Measurements from ENCODE around the gene TBL1X. TPM values are rescaled to one million over a fixed set of nuclear protein-coding genes. Genes with fewer than 3 reads are reported as not detected.

Gene TBL1X
- polyA plus RNA-seq, 3 donors, result 12.5 to 19.5 (median 13.8) TPM

DNA sequence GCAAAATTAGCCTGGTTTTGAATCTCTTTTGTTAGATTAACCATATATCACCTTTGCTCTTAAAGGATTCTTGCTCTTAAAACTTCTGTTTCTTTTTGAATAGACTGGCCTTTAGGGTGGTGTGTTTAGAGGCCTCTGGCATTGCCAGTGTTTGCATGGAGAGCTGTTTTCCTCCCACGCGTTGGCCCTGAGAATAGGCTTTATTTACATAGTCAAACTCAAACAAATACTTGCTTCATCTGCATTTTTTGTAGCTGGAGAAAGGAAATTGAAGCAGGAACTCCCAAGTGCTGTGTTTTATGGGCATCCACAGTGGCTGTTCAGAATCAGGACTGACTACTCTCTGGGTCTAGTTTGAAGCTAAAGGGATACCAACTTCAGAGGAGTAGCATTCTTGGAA lies 324.1 kb downstream of the TBL1X start:
- no peaks in the 10 kb centered on the region for H3K36me3 ChIP-seq (replicated peaks in 1 of 2; ENCODE audit: control insufficient read depth in 1 of 2, insufficient read depth in 2 of 2, low read length in 2 of 2)
- H3K27ac ChIP-seq (ENCODE audit: low read depth in 1 of 2, low read length in 2 of 2), result no peak overlapping the region
- DNase-seq, result no peak
- intact Hi-C loops (cut with micrococcal nuclease), result no loop called here
- H2AFZ ChIP-seq (ENCODE audit: insufficient read depth, low read depth, low read length, poor library complexity, severe bottlenecking), result no peak overlapping the region
- H3K27ac Mint-ChIP-seq, result no peak overlapping the region
- peaks cover 0 to 15% of the 10 kb centered on the region in 2 donors for H3K9me3 ChIP-seq (replicated peaks in 1 of 2; ENCODE audit: control insufficient read depth in 1 of 2, insufficient read depth in 1 of 2, low read length in 2 of 2)
- H3K36me3 Mint-ChIP-seq, result no peaks in the 10 kb centered on the region
- H3K27me3 Mint-ChIP-seq (ENCODE audit: low read depth in 3 of 3), result peaks cover 42 to 65% (median 64%) of the 10 kb centered on the region in 3 donors
- H3K4me1 Mint-ChIP-seq, result no peaks in the 10 kb centered on the region
- no peaks in the 10 kb centered on the region for H3K79me2 ChIP-seq (ENCODE audit: insufficient read depth, low read length)
- no peaks in the 10 kb centered on the region for H4K20me1 ChIP-seq (ENCODE audit: insufficient read depth, low read length)
- H3K9ac ChIP-seq (ENCODE audit: insufficient read depth, low read length, poor library complexity, severe bottlenecking), result no peak overlapping the region
- H3K4me3 Mint-ChIP-seq, result no peak overlapping the region
- no peak overlapping the region for H3K4me2 ChIP-seq (replicated peaks; ENCODE audit: extremely low read depth, low read length, poor library complexity, severe bottlenecking)
- WGBS (ENCODE audit: insufficient coverage), result no CpG with 5 or more reads among the region's 2 CpGs
- H3K4me3 ChIP-seq (replicated peaks in 1 of 3; ENCODE audit: low read depth in 2 of 3, low read length in 3 of 3), result no peak overlapping the region
- H3K4me1 ChIP-seq (ENCODE audit: control insufficient read depth in 1 of 2, insufficient read depth in 2 of 2, low read length in 2 of 2), result no peaks in the 10 kb centered on the region
- peaks cover 39 to 54% of the 10 kb centered on the region in 2 donors for H3K27me3 ChIP-seq (ENCODE audit: control insufficient read depth in 2 of 2, insufficient read depth in 2 of 2, low read length in 2 of 2)
- TF ChIP-seq, protein P1, sequence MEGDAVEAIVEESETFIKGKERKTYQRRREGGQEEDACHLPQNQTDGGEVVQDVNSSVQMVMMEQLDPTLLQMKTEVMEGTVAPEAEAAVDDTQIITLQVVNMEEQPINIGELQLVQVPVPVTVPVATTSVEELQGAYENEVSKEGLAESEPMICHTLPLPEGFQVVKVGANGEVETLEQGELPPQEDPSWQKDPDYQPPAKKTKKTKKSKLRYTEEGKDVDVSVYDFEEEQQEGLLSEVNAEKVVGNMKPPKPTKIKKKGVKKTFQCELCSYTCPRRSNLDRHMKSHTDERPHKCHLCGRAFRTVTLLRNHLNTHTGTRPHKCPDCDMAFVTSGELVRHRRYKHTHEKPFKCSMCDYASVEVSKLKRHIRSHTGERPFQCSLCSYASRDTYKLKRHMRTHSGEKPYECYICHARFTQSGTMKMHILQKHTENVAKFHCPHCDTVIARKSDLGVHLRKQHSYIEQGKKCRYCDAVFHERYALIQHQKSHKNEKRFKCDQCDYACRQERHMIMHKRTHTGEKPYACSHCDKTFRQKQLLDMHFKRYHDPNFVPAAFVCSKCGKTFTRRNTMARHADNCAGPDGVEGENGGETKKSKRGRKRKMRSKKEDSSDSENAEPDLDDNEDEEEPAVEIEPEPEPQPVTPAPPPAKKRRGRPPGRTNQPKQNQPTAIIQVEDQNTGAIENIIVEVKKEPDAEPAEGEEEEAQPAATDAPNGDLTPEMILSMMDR (IDR thresholded peaks at IDR 0.05), result no peak
- peaks cover 0 to 14% (median 8%) of the 10 kb centered on the region in 7 donors for H3K9me3 Mint-ChIP-seq

DNA sequence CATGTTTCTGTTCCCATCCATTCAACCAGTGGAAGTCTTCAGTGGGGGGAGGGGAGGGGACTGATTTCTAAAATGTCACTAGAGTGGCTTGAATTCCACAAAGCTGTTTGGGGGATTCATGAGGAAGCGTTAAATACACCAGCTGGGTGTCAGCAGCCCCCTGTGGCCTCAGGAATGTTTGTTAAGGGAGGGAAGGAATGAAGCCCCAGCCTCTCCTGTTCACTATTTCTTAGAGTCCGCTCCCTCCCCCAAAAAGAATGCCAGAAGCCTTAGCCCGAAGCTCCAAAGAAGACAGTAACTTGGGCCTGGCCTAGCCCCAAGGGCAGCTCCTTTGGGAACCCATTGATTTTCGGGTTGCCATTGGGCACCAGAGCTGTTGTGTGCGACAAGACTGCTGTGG lies 324.7 kb downstream of the TBL1X start:
- Histone ChIP-seq H3K27ac (ENCODE audit: low read depth in 1 of 2, low read length in 2 of 2) (no peak overlapping the region), H3K4me1 (ENCODE audit: control insufficient read depth in 1 of 2, insufficient read depth in 2 of 2, low read length in 2 of 2) (no peaks in the 10 kb centered on the region), H3K79me2 (ENCODE audit: insufficient read depth, low read length) (no peaks in the 10 kb centered on the region), H3K9ac (ENCODE audit: insufficient read depth, low read length, poor library complexity, severe bottlenecking) (no peak overlapping the region), H3K27me3 (ENCODE audit: control insufficient read depth in 2 of 2, insufficient read depth in 2 of 2, low read length in 2 of 2) (peaks cover 33 to 49% of the 10 kb centered on the region in 2 donors), H2AFZ (ENCODE audit: insufficient read depth, low read depth, low read length, poor library complexity, severe bottlenecking) (no peak overlapping the region), H3K4me2 (replicated peaks; ENCODE audit: extremely low read depth, low read length, poor library complexity, severe bottlenecking) (no peak overlapping the region), H3K36me3 (replicated peaks in 1 of 2; ENCODE audit: control insufficient read depth in 1 of 2, insufficient read depth in 2 of 2, low read length in 2 of 2) (no peaks in the 10 kb centered on the region), H4K20me1 (ENCODE audit: insufficient read depth, low read length) (no peaks in the 10 kb centered on the region), H3K4me3 (replicated peaks in 1 of 3; ENCODE audit: low read depth in 2 of 3, low read length in 3 of 3) (no peak overlapping the region), H3K9me3 (replicated peaks in 1 of 2; ENCODE audit: control insufficient read depth in 1 of 2, insufficient read depth in 1 of 2, low read length in 2 of 2) (peaks cover 0 to 10% of the 10 kb centered on the region in 2 donors)
- peaks cover 0 to 12% (median 4%) of the 10 kb centered on the region in 7 donors for H3K9me3 Mint-ChIP-seq
- peaks cover 38 to 64% (median 59%) of the 10 kb centered on the region in 3 donors for H3K27me3 Mint-ChIP-seq (ENCODE audit: low read depth in 3 of 3)
- TF ChIP-seq, protein P1 (IDR thresholded peaks at IDR 0.05), result no peak
- H3K27ac Mint-ChIP-seq, result no peak overlapping the region
- 100% methylated on average over 1 of the region's 5 CpGs for WGBS (ENCODE audit: insufficient coverage)
- H3K4me3 Mint-ChIP-seq, result peak overlapping the region in 1 of 2 donors; percentile 59
- H3K4me1 Mint-ChIP-seq, result no peaks in the 10 kb centered on the region
- no peaks in the 10 kb centered on the region for H3K36me3 Mint-ChIP-seq
- DNase-seq, result no peak
- intact Hi-C loops (cut with micrococcal nuclease), result no loop called here
